Right ventricle myocardium inferior (tissue), 1 donor: ENCODE data around the gene PDIK1L. TPM values are rescaled to one million over a fixed set of nuclear protein-coding genes. Genes with fewer than 3 reads are reported as not detected.

ENCODE experiments used
- ATAC-seq: fragments of 200-7000 bp; cut with Tn5 transposase; one replicate; pipeline ENCODE4 v1.9.1; 2020; ENCODE audit warnings: mild to moderate bottlenecking, moderate library complexity
- DNase-seq: peaks from one replicate; pipeline ENCODE4 v3.0.0; 2021; ENCODE audit errors: missing footprints
- intact Hi-C: fragments of 100-400 bp; cut with DNase I; formaldehyde crosslinking; loops from one replicate; pipeline ENCODE4 v1.11.0; 2022
- long read RNA-seq: library from polyadenylated mRNA; unstranded; transcript quantifications from one replicate; pipeline ENCODE4 v2.0.0, GENCODE V29; 2021
- total RNA-seq: library from RNA; stranded (reverse); fragmentation: NEBNext Ultra II Directional; extraction: Animal tissue kit (Norgen Biotek cat#: 25700); gene quantifications from one replicate; pipeline ENCODE4 v1.2.1, GENCODE V29; 2021
- donor health status: DM: no; HTN: yes; CAD: no; lungs with severe emphysema.

The PDIK1L gene
- total RNA-seq = 4.0 TPM
- long read RNA-seq, partial matches to known transcripts = 0 of 3 reads
- long read RNA-seq, other reads (novel, unspliced or antisense) = 1 of 3 reads

GRCh38 chr1:26111530-26112406 is at the start of gene PDIK1L:
Gene PDIK1L, plus strand, starts transcription at chr1:26111824. Its CDS starts 2,485 bp downstream, at chr1:26114309.
- intact Hi-C loops = loop anchor here (2.0 kb wide), 1 partner anchor 123 kb away; the partner anchor contains the start of gene CEP85
- ATAC-seq = peak; percentile 94

GRCh38 chr1:26064553-26064952 is 47.1 kb upstream of the PDIK1L start:
- intact Hi-C loops = no loop called here

More at GRCh38 chr1:26111530-26112406, at the start of gene PDIK1L:
- peak; percentile 96 for DNase-seq

GRCh38 chr1:26066160-26066559 is 45.5 kb upstream of the PDIK1L start:
- no peak for ATAC-seq
- intact Hi-C loops = loop anchor here (2.0 kb wide), 1 partner anchor 29 kb away; no protein-coding TSS in a partner anchor
- no peak for DNase-seq

More at GRCh38 chr1:26064553-26064952, 47.1 kb upstream of the PDIK1L start:
- DNase-seq = no peak
- ATAC-seq = no peak

- intact Hi-C loops = loop anchor here (1.0 to 2.0 kb wide), 3 partner anchors 17 to 30 kb away; no protein-coding TSS in a partner anchor
- ATAC-seq (peak; percentile 90), DNase-seq (peak; percentile 78)
Measured at GRCh38 chr1:26066857-26067256, 44.8 kb upstream of the PDIK1L start.

GRCh38 chr1:26067432-26067911 is 44.2 kb upstream of the PDIK1L start, which contains the start of gene TRIM63:
Gene TRIM63, minus strand, starts transcription at chr1:26067630. Its CDS starts 136 bp downstream, at chr1:26067494.
- ATAC-seq = peak; percentile 65
- intact Hi-C loops = loop anchor here (1.0 to 2.0 kb wide), 3 partner anchors 17 to 31 kb away; no protein-coding TSS in a partner anchor

GRCh38 chr1:26069941-26070295 is 41.7 kb upstream of the PDIK1L start:
- DNase-seq (no peak), ATAC-seq (no peak)
- intact Hi-C loops = no loop called here

More at GRCh38 chr1:26067432-26067911, 44.2 kb upstream of the PDIK1L start, which contains the start of gene TRIM63:
- no peak for DNase-seq

GRCh38 chr1:26070296-26070962 is 41.2 kb upstream of the PDIK1L start:
- DNase-seq (no peak), ATAC-seq (no peak)
- intact Hi-C loops = no loop called here

GRCh38 chr1:26070963-26071342 is 40.7 kb upstream of the PDIK1L start:
- intact Hi-C loops = no loop called here
- no peak for ATAC-seq
- no peak for DNase-seq

- no peak for DNase-seq
- ATAC-seq = peak; percentile 29
- intact Hi-C loops = no loop called here
Measured at GRCh38 chr1:26072305-26072704, 39.3 kb upstream of the PDIK1L start.

- ATAC-seq (peak; percentile 83), DNase-seq (no peak)
- intact Hi-C loops = no loop called here
Measured at GRCh38 chr1:26075421-26076144, 36.0 kb upstream of the PDIK1L start.

- intact Hi-C loops = no loop called here
- ATAC-seq = no peak
- no peak for DNase-seq
Measured at GRCh38 chr1:26077524-26077923, 34.1 kb upstream of the PDIK1L start.

GRCh38 chr1:26078286-26079177 is 33.1 kb upstream of the PDIK1L start:
- no peak for DNase-seq
- no peak for ATAC-seq
- intact Hi-C loops = no loop called here

GRCh38 chr1:26079178-26079563 is 32.5 kb upstream of the PDIK1L start:
- intact Hi-C loops = no loop called here
- DNase-seq (no peak), ATAC-seq (no peak)

GRCh38 chr1:26079960-26080814 is 31.4 kb upstream of the PDIK1L start:
- DNase-seq (no peak), ATAC-seq (no peak)
- intact Hi-C loops = no loop called here

- peak; percentile 54 for ATAC-seq
- DNase-seq = peak; percentile 74
Measured at GRCh38 chr1:26081267-26082019, 30.2 kb upstream of the PDIK1L start.

GRCh38 chr1:26082020-26082350 is 29.6 kb upstream of the PDIK1L start:
- intact Hi-C loops = no loop called here
- ATAC-seq = no peak
- no peak for DNase-seq

More at GRCh38 chr1:26081267-26082019, 30.2 kb upstream of the PDIK1L start:
- intact Hi-C loops = no loop called here
